Progenitor cell of endocrine pancreas (in vitro differentiated cells): ENCODE measurements around the gene PIM3. TPM values are rescaled to one million over a fixed set of nuclear protein-coding genes. Genes with fewer than 3 reads are reported as not detected.
A peak's percentile ranks its signal among the peaks of the same experiment; 100 is the strongest.
"Not testable (repeated sequence)": the region's sequence is repeated elsewhere in the genome, so short reads cannot be mapped to it uniquely, and the experiment has no call there.

Experiments used
- DNase-seq: peaks from one replicate; pipeline ENCODE4 v3.0.0; 2021; ENCODE audit warnings: low spot score; ENCODE audit not compliant: unreplicated experiment
- H3K27ac Mint-ChIP-seq: 2 replicates; pipeline ENCODE4 v1.8.0; 2021; ENCODE audit warnings: mild to moderate bottlenecking, moderate library complexity, mixed read lengths
- H3K27me3 Mint-ChIP-seq: 2 replicates; pipeline ENCODE4 v1.8.0; 2021; ENCODE audit warnings: mixed read lengths
- H3K36me3 Mint-ChIP-seq: 2 replicates; pipeline ENCODE4 v1.8.0; 2022; ENCODE audit warnings: mixed read lengths; ENCODE audit not compliant: insufficient read depth
- H3K4me1 Mint-ChIP-seq: 2 replicates; pipeline ENCODE4 v1.8.0; 2021; ENCODE audit warnings: low read depth, mixed read lengths
- H3K4me3 Mint-ChIP-seq: 2 replicates; pipeline ENCODE4 v1.8.0; 2021; ENCODE audit warnings: low read depth, mild to moderate bottlenecking, moderate library complexity, mixed read lengths
- H3K9me3 Mint-ChIP-seq: 2 replicates; pipeline ENCODE4 v1.8.0; 2021; ENCODE audit warnings: low read depth, mixed read lengths
- total RNA-seq: library from RNA; stranded (reverse); gene quantifications from 2 replicates; pipeline ENCODE4 v1.2.1, GENCODE V29; 2021
- TF ChIP-seq, protein P1 (sequence below): fragments of 200-600 bp; sonication (generic); IDR thresholded peaks from one replicate; pipeline ENCODE4 v1.5.0; 2021; ENCODE audit warnings: antibody characterized with exemption, mild to moderate bottlenecking; ENCODE audit not compliant: unreplicated experiment

PIM3 gene
- total RNA-seq, 1 donor from 2014 or later: 17.4 TPM

DNA sequence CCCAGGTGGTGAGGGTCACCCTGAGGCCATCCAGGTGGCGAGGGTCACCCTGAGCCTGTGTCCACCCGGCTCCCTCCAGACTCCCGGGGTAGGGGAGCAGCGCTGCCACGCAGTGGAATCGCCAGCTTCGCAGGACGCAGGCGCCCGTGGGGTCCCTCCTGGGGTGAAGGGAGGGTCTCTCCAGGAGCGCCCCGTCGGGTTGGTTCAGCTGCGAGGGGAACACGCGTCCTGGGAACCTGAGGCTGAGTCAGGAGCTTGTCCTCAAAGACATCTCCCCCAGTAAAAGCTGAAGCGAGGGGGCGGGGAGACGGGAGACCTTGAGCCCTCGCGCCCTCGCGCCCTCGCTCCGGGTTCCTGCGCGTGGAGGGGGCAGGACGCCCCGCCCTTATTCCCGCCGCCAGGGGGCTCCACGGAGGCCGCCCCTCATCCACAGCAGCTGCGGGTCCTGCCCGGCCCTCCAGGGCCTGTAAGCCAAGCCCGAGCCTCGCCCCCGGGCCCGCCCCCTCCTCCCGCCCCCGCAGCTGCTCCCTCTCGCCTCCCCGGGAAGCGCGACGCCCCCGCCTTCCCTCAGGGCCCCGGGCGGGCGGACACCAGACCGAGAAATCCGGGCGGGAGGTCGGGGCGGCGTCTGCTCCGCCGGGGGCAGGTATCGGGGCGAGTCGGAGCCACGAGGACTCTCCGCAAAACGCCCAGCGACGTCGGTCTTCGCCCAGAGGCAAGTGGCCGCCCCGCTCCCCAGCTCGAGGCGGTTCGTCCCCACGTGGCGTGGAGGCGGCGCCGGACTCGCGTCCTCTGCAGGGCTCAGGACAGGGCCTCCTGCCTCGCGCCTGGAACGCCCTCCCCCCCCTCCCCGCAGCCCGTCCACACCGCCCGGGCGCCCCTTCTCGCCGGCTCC, 22.8 kb downstream of the PIM3 start:
- DNase-seq: peak; percentile 19
- H3K4me3 Mint-ChIP-seq: no peak overlapping the region
- peaks cover 6% of the 10 kb centered on the region for H3K36me3 Mint-ChIP-seq
- TF ChIP-seq, protein P1, sequence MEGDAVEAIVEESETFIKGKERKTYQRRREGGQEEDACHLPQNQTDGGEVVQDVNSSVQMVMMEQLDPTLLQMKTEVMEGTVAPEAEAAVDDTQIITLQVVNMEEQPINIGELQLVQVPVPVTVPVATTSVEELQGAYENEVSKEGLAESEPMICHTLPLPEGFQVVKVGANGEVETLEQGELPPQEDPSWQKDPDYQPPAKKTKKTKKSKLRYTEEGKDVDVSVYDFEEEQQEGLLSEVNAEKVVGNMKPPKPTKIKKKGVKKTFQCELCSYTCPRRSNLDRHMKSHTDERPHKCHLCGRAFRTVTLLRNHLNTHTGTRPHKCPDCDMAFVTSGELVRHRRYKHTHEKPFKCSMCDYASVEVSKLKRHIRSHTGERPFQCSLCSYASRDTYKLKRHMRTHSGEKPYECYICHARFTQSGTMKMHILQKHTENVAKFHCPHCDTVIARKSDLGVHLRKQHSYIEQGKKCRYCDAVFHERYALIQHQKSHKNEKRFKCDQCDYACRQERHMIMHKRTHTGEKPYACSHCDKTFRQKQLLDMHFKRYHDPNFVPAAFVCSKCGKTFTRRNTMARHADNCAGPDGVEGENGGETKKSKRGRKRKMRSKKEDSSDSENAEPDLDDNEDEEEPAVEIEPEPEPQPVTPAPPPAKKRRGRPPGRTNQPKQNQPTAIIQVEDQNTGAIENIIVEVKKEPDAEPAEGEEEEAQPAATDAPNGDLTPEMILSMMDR: peak; percentile 54
- peaks cover 51% of the 10 kb centered on the region for H3K27me3 Mint-ChIP-seq
- H3K27ac Mint-ChIP-seq: no peak overlapping the region
- H3K4me1 Mint-ChIP-seq: no peaks in the 10 kb centered on the region
- H3K9me3 Mint-ChIP-seq: peaks cover 27% of the 10 kb centered on the region

DNA sequence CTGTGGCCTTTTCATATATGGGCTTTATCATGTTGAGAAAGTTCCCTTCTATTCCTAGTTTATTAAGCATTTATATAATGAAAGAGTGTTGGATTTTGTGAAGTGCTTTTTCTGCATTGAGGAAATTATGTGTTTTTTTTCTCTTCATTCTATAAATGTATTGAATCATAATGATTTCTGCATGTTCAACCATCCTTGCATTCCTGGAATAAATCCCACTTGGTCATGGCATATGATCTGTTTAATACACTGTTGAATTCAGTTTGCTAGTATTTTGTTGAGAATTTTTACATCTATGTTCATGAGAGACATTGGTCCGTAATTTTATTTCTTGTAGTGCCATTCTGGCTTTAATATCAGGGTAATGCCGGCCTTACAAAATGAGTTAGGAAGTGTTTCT, 25.8 kb downstream of the PIM3 start:
- H3K4me1 Mint-ChIP-seq: no peaks in the 10 kb centered on the region
- H3K36me3 Mint-ChIP-seq: no peaks in the 10 kb centered on the region
- no peak for DNase-seq
- TF ChIP-seq, protein P1: no peak
- H3K27me3 Mint-ChIP-seq: peaks cover 44% of the 10 kb centered on the region
- no peak overlapping the region for H3K4me3 Mint-ChIP-seq
- H3K27ac Mint-ChIP-seq: no peak overlapping the region
- H3K9me3 Mint-ChIP-seq: peaks cover 30% of the 10 kb centered on the region

DNA sequence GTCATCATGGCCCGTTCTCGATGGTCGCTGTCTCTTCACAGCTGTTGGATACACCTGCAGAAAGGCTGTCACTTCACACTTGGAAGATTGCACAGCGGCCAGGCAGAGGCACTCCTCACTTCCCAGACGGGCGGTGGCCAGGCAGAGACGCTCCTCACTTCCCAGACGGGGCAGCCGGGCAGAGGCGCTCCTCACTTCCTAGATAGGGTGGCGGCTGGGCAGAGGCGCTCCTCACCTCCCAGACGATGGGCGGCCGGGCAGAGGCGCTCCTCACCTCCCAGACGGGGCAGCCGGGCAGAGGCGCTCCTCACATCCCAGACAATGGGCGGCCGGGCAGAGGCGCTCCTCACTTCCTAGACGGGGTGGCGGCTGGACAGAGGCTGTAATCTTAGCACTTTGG, 29.3 kb downstream of the PIM3 start:
- peaks cover 34% of the 10 kb centered on the region for H3K9me3 Mint-ChIP-seq
- not testable (repeated sequence) for DNase-seq, H3K36me3 Mint-ChIP-seq, H3K4me1 Mint-ChIP-seq, H3K27ac Mint-ChIP-seq, H3K4me3 Mint-ChIP-seq
- H3K27me3 Mint-ChIP-seq: peaks cover 42% of the 10 kb centered on the region

DNA sequence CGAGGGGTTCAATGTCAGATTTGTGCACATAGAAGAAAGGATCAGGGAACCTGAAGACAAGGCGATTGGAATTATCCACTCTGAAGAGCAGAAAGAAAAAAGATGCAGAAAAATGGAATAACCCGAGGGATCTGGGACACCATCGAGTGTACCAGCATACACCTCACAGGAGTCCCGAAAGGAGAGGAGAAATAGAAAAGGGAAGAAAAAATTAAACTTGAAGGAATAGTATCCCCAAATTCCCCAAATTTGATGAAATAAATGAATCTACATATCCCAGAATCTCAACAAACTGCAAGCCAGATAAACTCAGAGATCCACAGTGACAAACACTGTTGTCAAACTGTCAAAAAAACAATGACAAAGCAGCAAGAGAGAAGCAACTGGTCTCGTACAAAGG, 30.6 kb downstream of the PIM3 start:
- no peak overlapping the region for H3K4me3 Mint-ChIP-seq
- H3K4me1 Mint-ChIP-seq: no peaks in the 10 kb centered on the region
- H3K27me3 Mint-ChIP-seq: peaks cover 29% of the 10 kb centered on the region

DNA sequence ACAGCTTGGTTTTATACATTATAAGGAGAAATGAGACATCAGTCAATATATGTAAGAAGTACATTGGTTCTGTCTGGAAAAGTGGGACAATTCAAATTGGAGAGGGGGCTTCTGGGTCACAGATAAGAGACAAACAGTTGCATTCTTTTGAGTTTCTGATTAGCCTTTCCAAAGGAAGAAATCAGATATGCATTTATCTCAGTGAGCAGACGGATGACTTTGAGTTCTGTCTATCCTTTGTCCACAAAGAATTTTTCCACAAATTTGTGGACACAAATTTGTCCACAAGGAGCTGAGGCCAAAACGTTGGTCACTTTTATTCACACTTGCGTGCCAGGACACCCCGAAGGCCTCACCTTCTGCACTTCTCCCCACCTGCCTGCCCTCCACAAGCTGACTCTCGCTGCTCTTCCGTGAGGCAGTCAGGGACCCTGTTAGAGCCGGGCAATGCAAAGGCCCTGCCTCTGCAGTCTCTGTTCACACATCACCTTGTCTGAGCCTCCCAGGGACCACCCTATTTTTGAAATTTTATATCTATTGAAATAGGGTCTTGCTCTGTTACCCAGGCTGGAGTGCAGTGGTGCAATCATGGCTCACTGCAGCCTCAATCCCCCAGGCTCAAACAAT, 31.4 kb downstream of the PIM3 start:
- no peaks in the 10 kb centered on the region for H3K4me1 Mint-ChIP-seq
- TF ChIP-seq, protein P1: no peak
- H3K36me3 Mint-ChIP-seq: no peaks in the 10 kb centered on the region
- DNase-seq: no peak
- peaks cover 21% of the 10 kb centered on the region for H3K27me3 Mint-ChIP-seq
- peaks cover 19% of the 10 kb centered on the region for H3K9me3 Mint-ChIP-seq
- no peak overlapping the region for H3K4me3 Mint-ChIP-seq
- H3K27ac Mint-ChIP-seq: no peak overlapping the region

More for the DNA sequence above, 30.6 kb downstream of the PIM3 start:
- Mint-ChIP-seq H3K9me3 (peaks cover 26% of the 10 kb centered on the region), H3K36me3 (no peaks in the 10 kb centered on the region), H3K27ac (no peak overlapping the region)
- no peak for DNase-seq
- TF ChIP-seq, protein P1: no peak
